Hepatocyte (in vitro differentiated cells): ENCODE data around the gene MPC2.

Experiments used
- EZH2 ChIP-seq: fragments of 200-600 bp; sonication (generic); IDR thresholded peaks from 2 replicates; pipeline ENCODE4 v1.6.1; 2016; ENCODE audit warnings: antibody characterized with exemption, mild to moderate bottlenecking, borderline replicate concordance
- TF ChIP-seq, protein P1 (sequence below): fragments of 200-600 bp; sonication (generic); IDR thresholded peaks from 2 replicates; pipeline ENCODE4 v1.5.1; 2016; ENCODE audit warnings: antibody characterized with exemption, mild to moderate bottlenecking; ENCODE audit not compliant: poor library complexity

- TF ChIP-seq, protein P1, sequence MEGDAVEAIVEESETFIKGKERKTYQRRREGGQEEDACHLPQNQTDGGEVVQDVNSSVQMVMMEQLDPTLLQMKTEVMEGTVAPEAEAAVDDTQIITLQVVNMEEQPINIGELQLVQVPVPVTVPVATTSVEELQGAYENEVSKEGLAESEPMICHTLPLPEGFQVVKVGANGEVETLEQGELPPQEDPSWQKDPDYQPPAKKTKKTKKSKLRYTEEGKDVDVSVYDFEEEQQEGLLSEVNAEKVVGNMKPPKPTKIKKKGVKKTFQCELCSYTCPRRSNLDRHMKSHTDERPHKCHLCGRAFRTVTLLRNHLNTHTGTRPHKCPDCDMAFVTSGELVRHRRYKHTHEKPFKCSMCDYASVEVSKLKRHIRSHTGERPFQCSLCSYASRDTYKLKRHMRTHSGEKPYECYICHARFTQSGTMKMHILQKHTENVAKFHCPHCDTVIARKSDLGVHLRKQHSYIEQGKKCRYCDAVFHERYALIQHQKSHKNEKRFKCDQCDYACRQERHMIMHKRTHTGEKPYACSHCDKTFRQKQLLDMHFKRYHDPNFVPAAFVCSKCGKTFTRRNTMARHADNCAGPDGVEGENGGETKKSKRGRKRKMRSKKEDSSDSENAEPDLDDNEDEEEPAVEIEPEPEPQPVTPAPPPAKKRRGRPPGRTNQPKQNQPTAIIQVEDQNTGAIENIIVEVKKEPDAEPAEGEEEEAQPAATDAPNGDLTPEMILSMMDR: no peak
- no peak for TF ChIP-seq EZH2
These were observed 65.5 kb downstream of the MPC2 start for GRCh38 chr1:167871331-167871730.
